Bronchus fibroblast of lung (primary cell): ENCODE data around the gene ADRA2A. TPM values are rescaled to one million over a fixed set of nuclear protein-coding genes. Genes with fewer than 3 reads are reported as not detected.

Experiments used
- total RNA-seq: library from RNA; depleted of rRNA; stranded (reverse); fragments of >200 nt; gene quantifications from 2 replicates; pipeline ENCODE4 v1.2.3, GENCODE V29; 2015

ADRA2A gene
- not detected in 2 replicates for total RNA-seq

GRCh38 chr10:111076682-111077478 is at the start of gene ADRA2A:
Gene ADRA2A (plus strand): TSS chr10:111077029. CDS start chr10:111077997, 968 bp downstream.

Other genes with a start within 250 kb of the ADRA2A start
- 15.2 and 23.4 TPM in 2 replicates for gene PDCD4, start 205.1 kb upstream of the ADRA2A start, total RNA-seq
- 23.6 and 27.9 TPM in 2 replicates for gene BBIP1, start 157.8 kb upstream of the ADRA2A start, total RNA-seq
- gene SHOC2, start 157.4 kb upstream of the ADRA2A start, total RNA-seq: 12.8 and 17.7 TPM in 2 replicates